C4-2B (cell line): ENCODE data around the gene LOXHD1.

Experiments
- ZFX ChIP-seq: fragments of 450-650 bp; IDR thresholded peaks from 2 replicates; pipeline ENCODE4 v1.6.1; 2017
- TF ChIP-seq, protein P1 (sequence below): fragments of 450-650 bp; conservative IDR thresholded peaks from 2 replicates; pipeline ENCODE4 v1.5.1; 2017; ENCODE audit warnings: mild to moderate bottlenecking

DNA sequence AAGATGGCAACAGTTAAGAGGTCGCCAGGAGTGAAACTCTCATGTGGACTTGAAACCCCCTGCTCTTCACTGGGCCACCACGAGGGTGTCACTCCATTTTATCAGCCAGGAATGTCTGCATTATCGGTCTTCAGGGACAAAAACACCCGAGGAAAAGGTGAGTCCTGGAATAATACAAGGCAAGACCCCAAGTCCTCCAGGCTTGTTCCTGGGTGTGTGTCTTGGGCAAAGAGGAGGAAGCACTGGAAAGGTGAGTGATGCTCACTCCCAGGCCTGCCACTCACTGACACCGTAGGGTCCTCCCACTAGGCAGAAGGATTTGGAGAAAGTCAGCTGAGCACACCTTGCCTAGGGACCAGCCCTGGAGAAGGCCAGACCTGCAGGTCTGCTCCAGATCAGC is 86.9 kb downstream of the LOXHD1 start:
- TF ChIP-seq, protein P1, sequence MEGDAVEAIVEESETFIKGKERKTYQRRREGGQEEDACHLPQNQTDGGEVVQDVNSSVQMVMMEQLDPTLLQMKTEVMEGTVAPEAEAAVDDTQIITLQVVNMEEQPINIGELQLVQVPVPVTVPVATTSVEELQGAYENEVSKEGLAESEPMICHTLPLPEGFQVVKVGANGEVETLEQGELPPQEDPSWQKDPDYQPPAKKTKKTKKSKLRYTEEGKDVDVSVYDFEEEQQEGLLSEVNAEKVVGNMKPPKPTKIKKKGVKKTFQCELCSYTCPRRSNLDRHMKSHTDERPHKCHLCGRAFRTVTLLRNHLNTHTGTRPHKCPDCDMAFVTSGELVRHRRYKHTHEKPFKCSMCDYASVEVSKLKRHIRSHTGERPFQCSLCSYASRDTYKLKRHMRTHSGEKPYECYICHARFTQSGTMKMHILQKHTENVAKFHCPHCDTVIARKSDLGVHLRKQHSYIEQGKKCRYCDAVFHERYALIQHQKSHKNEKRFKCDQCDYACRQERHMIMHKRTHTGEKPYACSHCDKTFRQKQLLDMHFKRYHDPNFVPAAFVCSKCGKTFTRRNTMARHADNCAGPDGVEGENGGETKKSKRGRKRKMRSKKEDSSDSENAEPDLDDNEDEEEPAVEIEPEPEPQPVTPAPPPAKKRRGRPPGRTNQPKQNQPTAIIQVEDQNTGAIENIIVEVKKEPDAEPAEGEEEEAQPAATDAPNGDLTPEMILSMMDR: no peak
- TF ChIP-seq ZFX: no peak
